Measurements from ENCODE around the gene YIPF2. TPM values are rescaled to one million over a fixed set of nuclear protein-coding genes. Genes with fewer than 3 reads are reported as not detected.
"Not testable (repeated sequence)": the region's sequence is repeated elsewhere in the genome, so short reads cannot be mapped to it uniquely, and the experiment has no call there.

YIPF2 gene
- total RNA-seq (2014; rRNA removed; shearing (Covaris generic)) = 42.8 and 45.3 TPM in 2 replicates
- polyA plus RNA-seq (2015; cell fraction: cytosol; rRNA removed) = 50.7 and 55.8 TPM in 2 replicates
- 53.0 and 54.9 TPM in 2 replicates for polyA plus RNA-seq (2015; cell fraction: nucleus; rRNA removed)

DNA sequence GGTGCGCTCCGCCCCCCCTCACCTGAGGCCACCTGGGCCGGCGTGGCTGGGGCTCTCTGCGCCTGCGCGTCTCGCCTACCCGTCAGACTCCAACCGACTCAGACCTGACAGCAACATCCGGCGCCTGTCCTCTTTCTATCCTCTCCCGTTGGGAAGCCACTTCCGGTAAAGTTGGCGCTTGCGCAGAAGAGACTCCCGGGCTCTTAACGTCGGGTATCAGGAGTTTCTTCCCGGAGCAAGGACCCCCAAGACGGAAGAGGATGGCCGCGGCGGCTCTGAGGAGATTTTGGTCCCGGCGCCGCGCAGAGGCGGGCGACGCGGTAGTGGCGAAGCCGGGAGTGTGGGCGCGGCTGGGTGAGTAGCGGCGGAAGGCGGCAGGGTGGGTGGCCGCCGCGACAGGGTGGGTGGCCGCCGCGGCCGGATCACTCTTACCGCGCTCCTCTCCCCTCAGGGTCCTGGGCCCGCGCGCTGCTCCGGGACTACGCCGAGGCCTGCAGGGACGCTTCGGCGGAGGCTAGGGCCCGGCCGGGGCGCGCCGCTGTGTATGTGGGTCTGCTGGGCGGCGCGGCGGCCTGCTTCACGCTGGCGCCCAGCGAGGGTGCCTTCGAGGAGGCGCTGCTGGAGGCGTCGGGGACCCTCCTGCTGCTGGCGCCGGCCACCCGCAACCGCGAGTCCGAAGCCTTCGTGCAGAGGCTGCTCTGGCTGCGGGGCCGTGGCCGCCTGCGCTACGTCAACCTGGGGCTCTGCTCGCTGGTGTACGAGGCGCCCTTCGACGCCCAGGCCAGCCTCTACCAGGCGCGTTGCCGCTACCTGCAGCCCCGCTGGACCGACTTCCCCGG, at the start of gene YIPF2, which contains the start of gene TIMM29:
Gene YIPF2 (minus strand): TSS at position 77 of the 839 bp plus-strand sequence. CDS start 229 bp downstream, outside the sequence.
Gene TIMM29 (plus strand): TSS at position 249 of the 839 bp plus-strand sequence. CDS start 12 bp downstream, at position 261.
- peak; percentile 98 for DNase-seq (ENCODE audit: low read depth, low spot score)
- in situ Hi-C loops (cut with HindIII; ENCODE audit: low pct_unique_long_range_greater_than_20kb, low sequenced_read_pairs) = no loop called here

DNA sequence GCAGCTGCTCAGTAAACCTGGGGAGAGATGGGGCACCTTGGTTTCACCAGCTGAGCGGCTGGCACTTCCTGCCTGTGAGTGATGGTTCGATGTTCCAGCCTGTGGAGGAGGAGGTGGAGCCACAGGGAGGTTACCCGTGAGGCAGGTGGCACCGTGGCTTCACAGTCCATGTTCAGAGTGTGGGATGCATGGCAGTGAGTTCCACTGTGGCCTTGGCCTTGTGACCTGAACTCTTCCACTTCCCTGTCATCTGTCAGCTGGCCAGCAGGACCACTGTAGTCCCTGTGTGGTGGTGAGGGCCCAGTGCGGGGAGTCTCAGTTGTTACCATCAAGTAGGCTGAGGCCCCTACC, 49.3 kb upstream of the YIPF2 start:
- no peak for DNase-seq (ENCODE audit: low read depth, low spot score)
- in situ Hi-C loops (cut with HindIII; ENCODE audit: low pct_unique_long_range_greater_than_20kb, low sequenced_read_pairs) = no loop called here

DNA sequence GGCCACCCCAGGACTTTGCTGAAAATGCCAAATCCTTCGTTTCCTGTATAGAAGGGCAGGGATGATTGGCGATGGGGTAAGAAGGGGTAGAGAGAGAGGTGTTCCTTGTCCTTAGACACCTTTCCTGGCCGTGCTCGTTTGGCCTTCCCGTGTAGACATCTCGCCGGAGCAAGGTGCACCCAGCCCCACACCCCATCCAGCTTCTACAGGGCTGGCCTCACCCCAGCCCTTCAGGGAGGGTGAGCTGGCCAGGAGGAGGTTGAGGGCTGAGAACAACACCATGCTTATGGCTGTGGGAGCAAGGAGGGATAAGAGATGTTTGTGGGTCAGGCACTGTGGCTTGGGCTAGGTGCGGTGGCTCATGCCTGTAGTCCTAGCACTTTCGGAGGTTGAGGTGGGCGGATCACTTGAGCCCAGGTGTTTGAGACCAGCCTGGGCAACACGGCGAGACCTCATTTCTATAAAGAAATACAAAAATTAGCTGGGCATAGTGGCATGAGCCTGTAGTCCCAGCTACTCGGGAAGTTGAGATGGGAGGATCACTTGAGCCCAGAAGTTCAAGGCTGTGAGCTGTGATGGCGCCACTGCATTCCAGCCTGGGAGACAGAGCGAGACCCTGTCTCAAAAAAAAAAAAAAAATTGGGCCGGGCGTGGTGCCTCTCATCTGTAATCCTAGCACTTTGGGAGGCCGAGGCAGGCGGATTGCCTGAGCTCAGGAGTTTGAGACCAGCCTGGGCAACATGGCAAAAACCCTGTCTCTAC, 47.9 kb upstream of the YIPF2 start:
- in situ Hi-C loops (cut with HindIII; ENCODE audit: low pct_unique_long_range_greater_than_20kb, low sequenced_read_pairs) = no loop called here
- DNase-seq (ENCODE audit: low read depth, low spot score) = no peak

DNA sequence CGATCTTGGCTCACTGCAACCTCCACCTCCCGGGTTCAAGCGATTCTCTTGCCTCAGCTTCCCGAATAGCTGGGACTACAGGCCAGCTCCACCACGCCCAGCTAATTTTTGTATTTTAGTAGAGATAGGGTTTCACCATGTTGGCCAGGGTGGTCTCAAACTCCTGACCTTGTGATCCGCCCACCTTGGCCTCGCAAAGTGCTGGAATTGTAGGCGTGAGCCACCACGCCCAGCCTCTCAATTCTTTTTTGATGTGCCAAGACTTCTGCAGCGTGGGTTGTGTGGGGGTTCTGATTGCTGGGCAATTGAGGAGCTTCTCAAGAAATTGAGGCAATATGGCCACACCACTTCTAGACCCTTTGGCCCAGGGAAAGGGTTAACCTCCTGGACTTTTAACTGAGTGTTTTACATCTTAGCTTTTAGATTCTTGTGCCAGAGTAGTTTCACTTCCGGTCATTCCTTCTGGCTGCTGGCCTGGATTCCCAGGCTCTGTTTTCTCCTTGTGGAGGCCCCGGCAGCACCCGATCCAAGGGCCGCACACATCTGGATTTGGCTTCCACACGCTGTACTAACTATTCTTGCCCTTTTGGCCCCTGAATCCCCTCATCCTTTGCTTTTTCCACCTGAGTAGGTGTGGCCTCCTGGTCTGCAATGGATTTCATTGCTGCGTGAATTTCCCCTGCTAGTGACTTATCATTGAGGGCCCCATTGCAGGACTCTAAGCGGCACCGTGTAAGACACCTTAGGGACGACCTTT, 47.1 kb upstream of the YIPF2 start:
- peak; percentile 35 for DNase-seq (ENCODE audit: low read depth, low spot score)
- in situ Hi-C loops (cut with HindIII; ENCODE audit: low pct_unique_long_range_greater_than_20kb, low sequenced_read_pairs) = no loop called here

DNA sequence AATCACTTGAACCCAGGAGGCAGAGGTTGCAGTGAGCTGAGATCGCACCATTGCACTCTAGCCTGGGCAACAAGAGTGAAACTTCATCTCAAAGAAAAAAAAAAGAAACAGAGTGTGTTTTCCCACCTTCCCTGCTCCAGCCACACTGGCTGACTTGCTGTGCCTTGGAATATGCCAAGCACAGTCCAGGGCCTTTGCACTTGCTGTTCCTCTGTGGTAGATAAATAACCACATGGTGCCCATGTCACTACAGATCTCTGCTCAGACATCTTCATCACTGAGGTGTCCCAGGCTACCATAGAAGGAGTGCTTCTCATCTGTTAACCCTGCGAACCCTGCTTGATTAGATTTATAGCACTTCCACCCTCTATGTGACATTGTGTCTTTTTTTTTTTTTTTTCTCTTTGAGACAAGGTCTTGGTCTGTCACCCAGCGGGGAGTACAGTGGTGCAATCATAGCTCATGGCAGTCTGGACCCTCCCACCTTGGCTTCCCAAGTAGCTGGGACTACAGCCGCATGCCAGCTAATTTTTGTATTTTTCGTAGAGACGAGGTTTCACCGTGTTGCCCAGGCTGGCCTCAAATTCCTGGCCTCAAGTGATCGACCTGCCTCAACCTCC, 42.8 kb upstream of the YIPF2 start:
- no peak for DNase-seq (ENCODE audit: low read depth, low spot score)
- in situ Hi-C loops (cut with HindIII; ENCODE audit: low pct_unique_long_range_greater_than_20kb, low sequenced_read_pairs) = no loop called here

DNA sequence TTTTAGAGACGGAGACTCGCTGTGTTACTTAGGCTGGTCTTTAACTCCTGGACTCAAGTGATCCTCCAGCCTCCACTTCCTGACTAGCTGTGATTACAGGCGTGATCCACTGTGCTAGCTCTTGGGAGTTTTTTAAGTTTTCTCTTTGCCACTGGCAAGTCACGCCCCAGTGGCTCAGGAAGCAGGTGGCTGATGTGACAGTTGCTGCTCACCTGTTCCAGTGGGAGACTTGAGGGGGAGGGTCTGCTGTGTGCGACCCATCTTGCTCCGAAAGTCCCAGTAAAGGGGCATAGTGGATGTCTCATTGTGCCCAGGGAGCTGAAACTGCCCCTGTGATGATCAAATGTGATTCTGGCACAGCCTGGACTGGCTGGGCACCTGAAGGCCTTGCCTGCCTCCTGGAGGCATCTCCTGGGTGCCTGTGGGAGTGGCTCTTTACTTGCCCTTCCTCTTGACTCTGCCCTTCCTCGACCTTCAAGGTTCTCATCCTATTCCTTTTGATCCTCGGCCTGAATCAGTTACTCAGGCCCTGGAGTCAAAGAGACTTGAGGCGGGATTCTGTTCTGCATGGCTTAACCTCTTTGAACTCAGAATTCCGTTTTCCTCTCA, 40.2 kb upstream of the YIPF2 start:
- no peak for DNase-seq (ENCODE audit: low read depth, low spot score)
- in situ Hi-C loops (cut with HindIII; ENCODE audit: low pct_unique_long_range_greater_than_20kb, low sequenced_read_pairs) = no loop called here

DNA sequence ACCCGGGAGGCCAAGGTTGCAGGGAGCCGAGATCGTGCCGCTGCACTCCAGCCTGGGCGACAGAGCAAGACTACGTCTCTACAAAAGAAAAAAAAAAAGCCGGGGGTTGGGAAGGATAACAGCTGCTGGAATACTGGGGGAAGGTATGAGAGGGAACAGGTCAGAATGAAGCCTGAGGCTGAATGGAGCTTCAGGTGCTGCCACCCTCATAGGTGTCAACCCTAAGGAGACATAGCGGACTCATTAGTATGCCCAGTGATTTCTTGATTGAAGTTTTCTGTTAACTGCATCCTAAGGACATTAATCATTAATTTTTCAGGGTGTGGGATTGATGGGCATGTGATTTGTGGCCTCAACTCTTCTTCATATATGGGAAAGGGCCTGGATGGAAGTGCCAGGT, 38.4 kb upstream of the YIPF2 start:
- no peak for DNase-seq (ENCODE audit: low read depth, low spot score)
- in situ Hi-C loops (cut with HindIII; ENCODE audit: low pct_unique_long_range_greater_than_20kb, low sequenced_read_pairs) = no loop called here

DNA sequence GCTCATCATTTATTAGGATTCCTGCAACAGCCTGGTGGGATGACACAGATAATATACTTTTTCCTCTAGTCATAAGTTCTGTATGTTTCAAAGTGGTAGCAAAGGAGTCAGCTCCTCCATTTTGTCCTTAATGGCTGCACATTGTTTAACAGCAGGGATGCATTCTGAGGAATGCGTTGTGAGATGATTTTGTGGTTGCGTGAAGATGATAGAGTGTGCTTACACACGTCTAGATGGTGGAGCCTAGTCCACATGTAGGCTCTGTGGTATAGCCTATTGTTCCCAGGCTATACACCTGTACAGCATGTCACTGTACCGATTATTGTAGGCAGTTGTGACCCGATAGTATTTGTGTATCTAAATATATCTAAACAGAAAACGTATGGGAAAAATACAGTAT, 37.0 kb upstream of the YIPF2 start:
- in situ Hi-C loops (cut with HindIII; ENCODE audit: low pct_unique_long_range_greater_than_20kb, low sequenced_read_pairs) = no loop called here
- no peak for DNase-seq (ENCODE audit: low read depth, low spot score)

DNA sequence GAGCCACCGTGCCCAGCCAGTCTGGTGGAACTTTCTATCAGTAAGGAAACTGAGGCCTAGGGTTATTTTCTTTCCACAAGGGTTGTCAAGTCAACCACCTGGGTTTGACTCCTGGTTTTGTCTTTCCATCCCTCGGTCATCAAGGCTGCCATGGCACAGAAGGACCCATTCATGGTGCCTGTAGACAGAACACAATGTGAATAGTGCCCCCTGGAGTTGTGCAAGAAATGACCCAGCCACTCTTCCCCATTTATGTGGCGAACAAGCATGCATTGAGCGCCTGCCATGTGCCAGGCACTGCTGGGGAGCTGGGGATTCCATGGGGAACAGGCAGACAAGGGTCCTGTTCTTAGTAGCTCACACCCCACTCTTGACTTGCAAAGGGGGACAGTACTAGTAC, 36.5 kb upstream of the YIPF2 start:
- in situ Hi-C loops (cut with HindIII; ENCODE audit: low pct_unique_long_range_greater_than_20kb, low sequenced_read_pairs) = no loop called here

DNA sequence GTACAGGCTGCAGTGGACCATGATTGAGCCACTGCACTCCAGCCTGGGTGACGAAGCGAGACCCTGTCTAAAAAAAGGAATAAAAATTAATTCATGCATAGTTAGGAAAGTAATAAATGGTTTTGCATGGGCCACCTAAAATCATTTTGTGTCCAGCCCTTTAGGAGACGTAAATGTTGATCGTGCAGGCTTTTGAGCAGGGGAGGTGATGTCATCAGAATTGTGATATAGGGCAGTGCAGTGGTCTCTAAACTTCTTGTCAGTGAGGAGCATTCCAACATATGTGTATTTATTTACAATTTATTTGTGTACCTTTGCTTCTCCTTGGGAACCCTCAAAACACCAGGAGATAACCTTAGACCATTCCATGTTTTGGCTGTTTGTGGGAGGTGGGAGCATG, 35.4 kb upstream of the YIPF2 start:
- in situ Hi-C loops (cut with HindIII; ENCODE audit: low pct_unique_long_range_greater_than_20kb, low sequenced_read_pairs) = no loop called here
- DNase-seq (ENCODE audit: low read depth, low spot score) = no peak

More for the DNA sequence above, 36.5 kb upstream of the YIPF2 start:
- no peak for DNase-seq (ENCODE audit: low read depth, low spot score)

DNA sequence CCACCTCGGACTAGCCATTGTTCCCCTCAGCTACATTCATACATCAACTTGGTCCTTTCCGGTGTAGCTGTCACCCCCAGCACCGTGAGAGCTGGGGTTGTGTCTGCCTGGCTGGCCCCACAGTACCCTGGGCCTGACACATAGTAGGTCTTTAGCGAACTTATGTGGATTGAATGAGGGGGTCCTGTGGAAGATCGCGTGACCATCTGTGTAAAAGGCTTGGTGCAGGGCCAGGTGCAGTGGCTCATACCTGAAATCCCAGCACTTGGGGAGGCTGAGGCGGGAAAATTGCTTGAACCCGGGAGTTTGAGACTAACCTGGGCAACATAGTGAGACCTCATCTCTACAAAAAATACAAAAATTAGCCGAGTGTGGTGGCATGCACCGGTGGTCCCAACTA, 34.4 kb upstream of the YIPF2 start:
- in situ Hi-C loops (cut with HindIII; ENCODE audit: low pct_unique_long_range_greater_than_20kb, low sequenced_read_pairs) = no loop called here
- no peak for DNase-seq (ENCODE audit: low read depth, low spot score)

DNA sequence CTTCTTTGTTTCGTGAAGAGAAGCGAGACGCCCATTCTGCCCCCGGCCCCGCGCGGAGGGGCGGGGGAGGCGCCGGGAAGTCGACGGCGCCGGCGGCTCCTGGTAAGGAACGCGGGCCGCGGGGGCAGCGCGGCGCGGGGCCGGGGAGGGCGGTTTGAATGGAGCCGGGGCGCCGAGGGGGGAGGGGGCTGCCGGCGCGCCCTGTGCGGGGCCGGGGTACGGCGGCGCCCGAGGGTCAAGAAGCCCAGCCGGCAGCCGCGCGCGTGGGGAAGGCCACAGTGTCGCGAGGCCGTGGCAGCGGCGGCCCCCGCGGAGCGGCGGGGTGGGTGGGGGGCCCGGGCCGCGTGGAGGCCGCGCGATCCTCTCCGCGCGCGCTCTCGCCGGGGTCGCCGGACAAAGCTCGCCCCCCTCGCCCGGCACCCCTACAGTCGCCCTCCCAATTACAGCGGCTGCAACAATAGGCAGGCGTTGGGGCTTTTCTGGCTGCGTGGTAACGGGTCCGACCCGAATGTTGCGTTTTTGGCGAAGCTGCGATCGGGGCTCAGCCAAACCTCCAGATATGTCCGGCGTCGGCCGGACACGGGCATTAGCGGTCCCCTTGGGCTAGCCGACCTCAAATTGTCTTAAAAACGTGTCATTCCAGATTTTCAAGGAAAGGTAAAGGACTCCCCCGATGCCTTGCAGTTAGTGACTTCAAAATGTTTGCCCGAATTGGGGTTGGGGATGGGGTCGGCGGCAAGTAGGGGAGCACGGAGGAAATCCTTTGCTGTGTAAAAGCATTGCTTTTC, 32.8 kb upstream of the YIPF2 start:
- DNase-seq (ENCODE audit: low read depth, low spot score) = peak; percentile 13
- in situ Hi-C loops (cut with HindIII; ENCODE audit: low pct_unique_long_range_greater_than_20kb, low sequenced_read_pairs) = no loop called here

DNA sequence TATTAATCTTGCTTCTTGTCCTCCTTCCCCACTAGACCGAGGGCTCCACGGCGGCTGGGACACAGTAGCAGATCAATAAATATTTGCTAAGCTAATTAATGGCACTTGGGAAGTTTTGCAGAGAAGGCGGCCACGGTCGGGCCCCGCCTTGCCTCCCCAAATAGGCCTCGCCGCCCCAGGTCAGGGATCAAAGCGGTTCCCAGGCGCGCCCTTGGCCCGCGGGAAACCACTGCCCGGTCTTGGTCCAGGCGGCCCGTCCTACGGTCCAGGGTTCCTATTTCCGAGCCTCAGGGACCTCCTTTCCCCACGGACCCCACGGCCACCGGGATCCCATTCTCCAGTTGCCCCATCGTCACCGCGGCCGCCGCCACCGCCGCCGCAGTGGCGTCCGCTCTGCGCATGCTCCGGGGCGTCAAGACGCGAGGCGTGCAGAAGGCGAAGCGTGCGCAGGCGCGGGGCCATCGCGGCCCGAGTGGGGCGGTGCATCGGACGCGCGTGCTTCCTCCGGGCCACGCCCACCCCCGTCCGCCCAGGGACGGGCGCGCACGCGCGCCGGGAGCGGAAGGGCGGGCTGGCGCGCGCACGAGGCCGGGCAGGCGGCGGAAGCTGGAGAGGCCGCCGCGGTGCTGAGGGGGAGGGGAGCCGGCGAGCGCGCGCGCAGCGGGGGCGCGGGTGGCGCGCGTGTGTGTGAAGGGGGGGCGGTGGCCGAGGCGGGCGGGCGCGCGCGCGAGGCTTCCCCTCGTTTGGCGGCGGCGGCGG, 32.1 kb upstream of the YIPF2 start, which contains the start of gene SMARCA4:
Gene SMARCA4 (plus strand): TSS at position 717 of the 759 bp plus-strand sequence. CDS start 23,122 bp downstream, outside the sequence.
- peak; percentile 92 for DNase-seq (ENCODE audit: low read depth, low spot score)
- in situ Hi-C loops (cut with HindIII; ENCODE audit: low pct_unique_long_range_greater_than_20kb, low sequenced_read_pairs) = no loop called here

DNA sequence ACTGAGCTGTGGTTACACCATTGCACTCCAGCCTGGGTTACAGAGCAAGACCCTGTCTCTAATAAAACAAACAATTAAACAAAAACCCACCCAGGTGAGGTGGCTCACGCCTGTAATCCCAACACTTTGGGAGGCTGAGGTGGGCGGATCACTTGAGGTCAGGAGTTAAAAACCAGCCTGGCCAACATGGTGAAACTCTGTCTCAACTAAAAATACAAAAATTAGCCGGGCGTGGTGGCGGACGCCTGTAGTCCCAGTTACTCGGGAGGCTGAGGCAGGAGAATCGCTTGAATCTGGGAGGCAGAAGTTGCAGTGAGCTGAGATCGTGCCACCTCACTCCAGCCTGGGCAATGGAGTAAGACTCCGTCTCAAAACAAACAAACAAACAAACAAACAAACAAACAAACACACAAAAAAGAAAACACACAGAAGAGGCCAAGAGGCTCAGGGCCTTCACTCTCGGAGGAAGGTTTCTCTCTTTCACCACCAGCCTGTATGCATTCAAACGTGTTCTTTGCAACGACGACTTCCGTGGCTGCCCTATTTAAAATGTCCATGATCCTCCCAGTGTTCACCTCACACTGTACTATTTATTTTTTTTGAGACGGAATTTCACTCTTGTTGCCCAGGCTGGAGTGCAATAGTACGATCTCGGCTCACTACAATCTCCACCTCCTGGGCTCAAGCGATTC, 31.0 kb upstream of the YIPF2 start:
- DNase-seq (ENCODE audit: low read depth, low spot score); in situ Hi-C loops (cut with HindIII; ENCODE audit: low pct_unique_long_range_greater_than_20kb, low sequenced_read_pairs): not testable (repeated sequence)

DNA sequence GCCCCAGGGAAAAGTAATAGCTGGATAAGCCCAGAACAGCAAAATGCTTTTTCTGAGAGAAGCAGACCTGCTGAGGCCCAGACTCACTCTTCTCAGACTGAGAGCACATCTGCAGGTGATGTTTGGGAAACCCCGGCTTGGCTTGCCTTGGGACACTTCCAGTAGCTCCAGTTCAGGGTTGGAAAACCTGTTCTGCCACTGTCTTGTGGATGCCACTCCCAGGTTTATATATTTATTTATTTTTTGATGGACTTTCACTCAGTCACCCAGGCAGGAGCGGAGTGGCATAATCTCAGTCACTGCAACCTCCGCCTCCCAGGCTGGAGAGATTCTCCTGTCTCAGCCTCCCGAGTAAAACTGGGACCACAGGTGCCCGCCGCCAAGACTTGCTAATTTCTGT, 24.4 kb upstream of the YIPF2 start:
- no peak for DNase-seq (ENCODE audit: low read depth, low spot score)
- in situ Hi-C loops (cut with HindIII; ENCODE audit: low pct_unique_long_range_greater_than_20kb, low sequenced_read_pairs) = no loop called here
